Measurements from ENCODE around the gene MYBPH. TPM values are rescaled to one million over a fixed set of nuclear protein-coding genes. Genes with fewer than 3 reads are reported as not detected.

The MYBPH gene
- total RNA-seq, 2 donors from 2014 or later: not detected

DNA sequence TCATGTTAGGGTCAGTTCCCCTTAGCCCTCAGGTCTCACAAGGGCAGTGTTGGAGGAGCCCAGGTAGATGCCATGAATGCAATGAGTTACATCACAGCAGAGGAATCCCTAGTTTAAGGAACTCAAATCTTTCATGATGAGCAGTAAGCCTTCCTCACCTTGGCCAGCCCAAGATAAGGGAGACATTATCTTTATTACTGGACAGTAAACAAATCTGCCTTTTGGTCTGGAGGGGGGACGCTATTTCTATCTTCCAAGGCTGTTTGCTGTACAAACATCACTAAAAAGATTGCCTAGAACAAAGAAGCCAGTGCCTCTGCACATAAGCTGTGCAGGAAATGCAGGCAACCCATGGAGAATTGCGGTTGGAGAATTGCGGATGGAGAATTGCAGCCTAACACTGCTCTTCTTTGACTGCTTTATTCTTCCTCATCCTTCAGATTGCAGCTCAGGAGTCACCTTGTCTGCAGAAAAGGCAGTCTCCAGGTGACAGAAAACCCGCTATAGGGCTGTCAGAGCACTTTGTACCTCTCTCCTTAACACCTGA lies 13.1 kb upstream of the MYBPH start:
- no peak overlapping the region for H3K4me3 Mint-ChIP-seq

DNA sequence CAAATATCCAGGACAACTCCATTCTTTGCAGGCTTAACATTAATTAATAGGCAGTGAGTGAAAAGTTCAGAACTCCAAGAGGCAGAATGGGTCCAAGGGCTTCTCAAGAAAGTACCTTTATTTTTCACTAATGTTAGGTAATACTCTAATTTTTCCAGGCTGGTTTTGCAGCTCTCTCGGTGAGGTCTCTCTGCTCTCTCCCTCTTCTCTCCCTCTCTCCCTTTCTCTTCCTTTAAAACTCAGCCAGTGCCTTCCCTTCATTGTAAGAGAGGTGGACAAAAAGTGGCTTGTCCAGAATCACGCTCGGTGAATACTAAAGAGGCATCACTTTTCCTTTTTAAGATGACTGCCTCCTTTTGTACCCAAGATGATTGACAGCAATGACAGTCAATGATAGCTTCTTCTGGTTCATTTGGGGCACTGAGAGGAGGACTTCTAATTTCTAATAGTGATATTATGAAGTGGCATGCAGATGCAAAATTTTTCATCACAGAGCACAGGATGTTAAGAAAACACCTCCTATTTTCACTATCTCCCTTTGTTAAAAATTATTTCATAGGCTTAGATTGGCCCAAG lies 12.2 kb upstream of the MYBPH start:
- ATAC-seq (replicated peaks): no peak
- no peaks in the 10 kb centered on the region for H3K36me3 Mint-ChIP-seq (ENCODE audit: low read depth)
- H3K9me3 Mint-ChIP-seq: no peaks in the 10 kb centered on the region
- H3K4me1 Mint-ChIP-seq: no peaks in the 10 kb centered on the region
- peaks cover 10% of the 10 kb centered on the region for H3K27me3 Mint-ChIP-seq
- no peak overlapping the region for H3K4me3 Mint-ChIP-seq
- no peak overlapping the region for H3K27ac Mint-ChIP-seq

More for the DNA sequence above, 13.1 kb upstream of the MYBPH start:
- peaks cover 7% of the 10 kb centered on the region for H3K27me3 Mint-ChIP-seq
- no peaks in the 10 kb centered on the region for H3K36me3 Mint-ChIP-seq (ENCODE audit: low read depth)
- no peaks in the 10 kb centered on the region for H3K9me3 Mint-ChIP-seq
- no peak for ATAC-seq (replicated peaks)
- no peak overlapping the region for H3K27ac Mint-ChIP-seq
- no peaks in the 10 kb centered on the region for H3K4me1 Mint-ChIP-seq

DNA sequence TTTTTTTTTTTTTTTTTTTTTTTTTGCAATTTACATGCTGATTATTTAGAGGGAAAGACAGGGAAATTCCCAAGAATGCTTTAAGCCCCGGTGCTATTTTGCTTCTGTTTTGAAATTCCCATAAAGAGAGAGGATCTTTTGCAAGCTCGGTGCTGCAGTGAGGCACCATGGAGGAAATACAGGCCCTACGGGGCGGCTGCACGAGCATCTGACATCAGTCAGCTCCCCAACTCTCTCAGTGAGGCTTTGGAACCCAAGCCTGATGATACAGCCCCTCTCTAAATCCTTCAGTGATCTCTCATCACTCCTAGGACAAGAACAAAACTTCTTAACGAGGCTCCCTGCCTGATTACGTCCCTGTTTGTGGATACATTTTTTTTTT lies 11.7 kb upstream of the MYBPH start:
- Mint-ChIP-seq H3K4me3 (no peak overlapping the region), H3K27me3 (peaks cover 10% of the 10 kb centered on the region), H3K36me3 (ENCODE audit: low read depth) (no peaks in the 10 kb centered on the region), H3K4me1 (no peaks in the 10 kb centered on the region), H3K9me3 (no peaks in the 10 kb centered on the region), H3K27ac (no peak overlapping the region)
- ATAC-seq (replicated peaks): no peak

DNA sequence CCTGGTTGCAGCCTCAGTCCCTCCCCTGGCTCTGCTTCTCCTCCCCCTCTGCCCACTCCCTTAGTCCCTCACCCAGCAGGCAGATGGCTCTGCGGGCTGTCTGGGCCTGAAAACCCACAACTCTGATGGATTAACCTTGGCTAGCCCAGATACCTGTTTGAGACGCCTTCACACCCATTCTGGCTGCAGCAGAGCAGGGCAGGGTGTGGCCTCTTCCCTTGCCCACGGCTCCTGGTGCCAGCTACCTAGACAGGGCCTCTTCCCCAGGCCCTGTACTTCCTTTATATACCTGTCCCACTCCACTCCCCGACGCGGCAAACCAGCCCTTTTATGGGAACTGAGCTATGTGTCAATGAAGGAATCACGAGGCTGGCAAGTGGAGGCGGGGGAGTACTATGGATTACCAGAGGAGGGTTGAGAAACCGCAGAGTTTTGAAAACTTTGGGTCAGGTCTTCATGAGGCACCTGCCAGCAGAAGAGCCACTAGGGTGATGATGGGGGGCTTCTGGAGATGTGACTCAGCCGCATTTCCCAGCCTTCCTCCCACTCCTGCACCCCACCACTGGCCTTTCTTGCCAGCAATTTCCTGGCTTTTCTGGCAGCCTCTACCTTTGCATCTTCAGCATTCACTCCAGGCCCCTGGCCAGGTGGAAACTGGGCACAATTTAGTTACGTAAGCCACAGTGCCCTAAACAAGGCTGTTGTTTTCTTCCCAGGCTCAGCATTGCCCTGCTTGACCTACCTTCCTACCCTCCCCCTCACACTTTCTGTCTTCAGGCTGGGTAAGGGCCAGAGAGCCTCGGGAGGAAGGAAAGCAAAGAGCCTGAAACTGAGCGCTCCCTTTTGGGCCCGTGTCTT lies 11.0 kb upstream of the MYBPH start, which contains the start of gene CHI3L1:
Gene CHI3L1 (minus strand): TSS at position 259 of the 858 bp plus-strand sequence. CDS start 81 bp downstream, at position 178.
- Mint-ChIP-seq H3K9me3 (no peaks in the 10 kb centered on the region), H3K27me3 (peaks cover 10% of the 10 kb centered on the region), H3K4me1 (no peaks in the 10 kb centered on the region), H3K36me3 (ENCODE audit: low read depth) (no peaks in the 10 kb centered on the region), H3K27ac (no peak within 1 kb of the TSS), H3K4me3 (no peak within 1 kb of the TSS)
- ATAC-seq (replicated peaks): no peak

DNA sequence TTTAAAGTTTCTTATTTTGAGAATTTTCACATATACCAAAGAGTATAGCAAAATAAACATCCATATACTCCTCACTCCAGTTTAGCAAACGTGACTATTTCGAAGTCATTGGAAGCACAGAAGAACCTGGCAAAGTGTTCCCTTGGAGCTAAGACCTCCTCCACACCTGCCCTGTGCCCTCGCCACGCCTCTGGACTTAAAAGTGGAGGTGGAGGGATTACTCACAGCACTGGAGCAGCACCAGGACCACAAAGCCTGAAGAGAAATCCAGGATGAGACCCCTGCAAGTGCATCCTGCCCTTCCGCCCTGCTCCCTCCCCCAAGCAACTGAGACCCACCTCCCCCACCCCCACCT lies 10.4 kb upstream of the MYBPH start:
- peaks cover 6% of the 10 kb centered on the region for H3K27me3 Mint-ChIP-seq
- no peaks in the 10 kb centered on the region for H3K9me3 Mint-ChIP-seq
- no peak overlapping the region for H3K4me3 Mint-ChIP-seq
- no peak overlapping the region for H3K27ac Mint-ChIP-seq
- no peak for ATAC-seq (replicated peaks)
- H3K36me3 Mint-ChIP-seq (ENCODE audit: low read depth): no peaks in the 10 kb centered on the region
- no peaks in the 10 kb centered on the region for H3K4me1 Mint-ChIP-seq

DNA sequence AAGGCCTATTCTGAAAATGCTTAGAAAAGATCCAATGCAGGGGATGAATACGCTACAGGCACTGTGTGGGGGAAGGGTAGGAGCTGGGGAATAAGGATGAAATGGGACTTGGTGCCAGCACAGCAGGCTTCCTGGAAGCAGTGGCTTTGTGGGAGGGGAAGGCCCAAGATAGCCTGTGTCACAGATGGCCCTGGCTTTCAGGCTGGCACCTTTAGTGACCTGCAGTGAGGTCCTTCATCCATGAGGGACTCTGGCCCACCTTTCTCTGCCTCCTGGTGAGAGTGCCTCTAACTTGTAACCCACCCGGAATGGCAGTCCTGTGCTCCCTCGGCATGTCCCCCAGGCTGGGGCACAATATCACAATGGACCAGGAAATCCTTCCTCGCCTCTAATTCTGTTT lies 10.0 kb upstream of the MYBPH start:
- H3K4me1 Mint-ChIP-seq: no peaks in the 10 kb centered on the region
- no peak overlapping the region for H3K27ac Mint-ChIP-seq
- H3K4me3 Mint-ChIP-seq: no peak overlapping the region
- no peaks in the 10 kb centered on the region for H3K36me3 Mint-ChIP-seq (ENCODE audit: low read depth)
- H3K27me3 Mint-ChIP-seq: peaks cover 9% of the 10 kb centered on the region
- ATAC-seq (replicated peaks): no peak
- H3K9me3 Mint-ChIP-seq: no peaks in the 10 kb centered on the region

DNA sequence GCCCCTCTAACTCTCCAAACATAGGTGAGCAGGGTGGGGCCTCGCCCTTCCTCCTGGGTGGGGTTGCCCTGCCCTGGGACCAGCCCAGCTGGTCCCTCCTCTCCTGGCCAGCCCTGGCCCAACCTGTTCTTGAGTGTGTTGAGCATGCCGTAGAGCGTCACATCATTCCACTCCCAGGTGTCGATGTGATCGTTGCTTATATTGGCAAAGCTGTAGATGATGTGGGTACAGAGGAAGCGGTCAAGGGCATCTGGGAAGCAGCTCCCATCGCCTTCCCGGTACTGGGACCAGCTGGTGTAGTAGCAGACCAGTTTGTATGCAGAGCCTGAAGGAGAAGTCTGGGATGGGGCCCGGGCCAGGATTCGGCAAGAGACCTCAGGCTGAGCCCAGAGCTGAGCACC lies 9.4 kb upstream of the MYBPH start:
- ATAC-seq (replicated peaks): no peak
- H3K4me1 Mint-ChIP-seq: no peaks in the 10 kb centered on the region
- H3K27me3 Mint-ChIP-seq: peaks cover 9% of the 10 kb centered on the region
- no peak overlapping the region for H3K4me3 Mint-ChIP-seq
- no peaks in the 10 kb centered on the region for H3K36me3 Mint-ChIP-seq (ENCODE audit: low read depth)
- no peak overlapping the region for H3K27ac Mint-ChIP-seq
- no peaks in the 10 kb centered on the region for H3K9me3 Mint-ChIP-seq

DNA sequence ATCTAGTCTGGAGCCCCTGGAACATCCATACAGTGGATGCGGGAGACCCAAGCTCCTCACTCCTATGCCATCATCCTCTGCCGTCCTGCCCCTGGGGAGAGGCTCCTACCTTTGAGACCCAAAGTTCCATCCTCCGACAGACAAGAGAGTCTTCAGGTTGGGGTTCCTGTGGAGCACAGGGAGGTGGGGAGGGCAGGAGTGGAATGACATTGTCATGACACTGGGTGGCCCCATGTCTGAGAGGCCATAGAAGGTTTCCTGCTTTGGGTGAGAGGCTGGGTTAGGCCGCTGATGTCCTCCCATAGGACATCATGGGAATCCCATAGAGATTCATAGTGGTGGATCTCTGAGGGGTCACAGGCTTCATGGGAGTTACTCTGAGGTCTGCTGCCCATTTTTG lies 8.8 kb upstream of the MYBPH start:
- Mint-ChIP-seq H3K4me1 (no peaks in the 10 kb centered on the region), H3K36me3 (ENCODE audit: low read depth) (no peaks in the 10 kb centered on the region), H3K27me3 (peaks cover 7% of the 10 kb centered on the region), H3K4me3 (no peak overlapping the region), H3K9me3 (no peaks in the 10 kb centered on the region), H3K27ac (no peak overlapping the region)
- ATAC-seq (replicated peaks): no peak

DNA sequence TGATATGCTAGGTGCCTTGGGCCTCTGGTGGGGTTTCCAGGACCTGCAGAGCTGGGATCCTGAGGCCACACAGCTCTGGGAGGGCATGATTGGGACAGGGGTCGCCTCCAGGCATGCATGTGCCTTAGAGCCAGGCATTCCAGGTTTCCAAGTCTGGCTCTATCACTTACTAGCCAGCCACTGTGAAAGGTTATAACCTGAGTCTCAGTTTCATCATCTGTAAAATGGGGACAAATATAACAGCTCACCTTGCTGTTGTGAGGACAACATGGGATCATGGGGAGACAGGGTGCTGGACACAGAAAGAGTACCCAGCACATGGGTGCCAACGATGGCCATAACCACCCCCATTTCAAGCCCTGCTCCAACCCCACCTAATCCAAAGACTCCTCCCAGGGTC lies 8.2 kb upstream of the MYBPH start:
- ATAC-seq (replicated peaks): no peak
- no peak overlapping the region for H3K27ac Mint-ChIP-seq
- H3K4me1 Mint-ChIP-seq: no peaks in the 10 kb centered on the region
- H3K4me3 Mint-ChIP-seq: no peak overlapping the region
- peaks cover 8% of the 10 kb centered on the region for H3K27me3 Mint-ChIP-seq
- no peaks in the 10 kb centered on the region for H3K36me3 Mint-ChIP-seq (ENCODE audit: low read depth)
- H3K9me3 Mint-ChIP-seq: no peaks in the 10 kb centered on the region

DNA sequence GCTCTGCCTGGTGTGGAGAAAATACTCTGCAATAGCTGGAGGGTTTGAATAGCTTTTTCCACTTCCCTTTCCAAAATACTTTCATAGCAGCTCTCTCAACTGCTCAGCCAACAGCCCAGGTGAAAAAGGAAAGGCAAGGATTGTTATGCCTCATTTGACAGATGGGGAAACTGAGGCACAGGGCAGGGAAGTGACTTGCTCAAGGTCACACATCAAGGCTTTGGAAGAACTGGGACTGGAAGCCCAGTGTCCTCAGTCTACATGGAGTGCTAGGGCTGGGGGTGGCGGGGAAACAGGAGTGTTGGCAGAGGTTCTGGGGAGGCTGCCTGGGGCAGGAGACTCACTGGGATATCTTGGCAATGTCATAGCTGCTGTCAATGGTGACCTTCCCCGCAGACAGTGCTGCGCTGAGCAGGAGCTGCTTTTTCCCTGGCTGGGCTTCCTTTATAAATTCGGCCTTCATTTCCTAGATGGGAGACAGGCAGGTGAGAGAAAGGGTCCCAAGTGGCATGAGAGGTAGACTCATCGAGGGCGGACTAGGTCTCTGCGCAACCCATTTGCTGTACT lies 6.8 kb upstream of the MYBPH start:
- H3K9me3 Mint-ChIP-seq: no peaks in the 10 kb centered on the region
- H3K27ac Mint-ChIP-seq: no peak overlapping the region
- no peak for ATAC-seq (replicated peaks)
- peaks cover 10% of the 10 kb centered on the region for H3K27me3 Mint-ChIP-seq
- no peak overlapping the region for H3K4me3 Mint-ChIP-seq
- no peaks in the 10 kb centered on the region for H3K4me1 Mint-ChIP-seq
- H3K36me3 Mint-ChIP-seq (ENCODE audit: low read depth): no peaks in the 10 kb centered on the region

DNA sequence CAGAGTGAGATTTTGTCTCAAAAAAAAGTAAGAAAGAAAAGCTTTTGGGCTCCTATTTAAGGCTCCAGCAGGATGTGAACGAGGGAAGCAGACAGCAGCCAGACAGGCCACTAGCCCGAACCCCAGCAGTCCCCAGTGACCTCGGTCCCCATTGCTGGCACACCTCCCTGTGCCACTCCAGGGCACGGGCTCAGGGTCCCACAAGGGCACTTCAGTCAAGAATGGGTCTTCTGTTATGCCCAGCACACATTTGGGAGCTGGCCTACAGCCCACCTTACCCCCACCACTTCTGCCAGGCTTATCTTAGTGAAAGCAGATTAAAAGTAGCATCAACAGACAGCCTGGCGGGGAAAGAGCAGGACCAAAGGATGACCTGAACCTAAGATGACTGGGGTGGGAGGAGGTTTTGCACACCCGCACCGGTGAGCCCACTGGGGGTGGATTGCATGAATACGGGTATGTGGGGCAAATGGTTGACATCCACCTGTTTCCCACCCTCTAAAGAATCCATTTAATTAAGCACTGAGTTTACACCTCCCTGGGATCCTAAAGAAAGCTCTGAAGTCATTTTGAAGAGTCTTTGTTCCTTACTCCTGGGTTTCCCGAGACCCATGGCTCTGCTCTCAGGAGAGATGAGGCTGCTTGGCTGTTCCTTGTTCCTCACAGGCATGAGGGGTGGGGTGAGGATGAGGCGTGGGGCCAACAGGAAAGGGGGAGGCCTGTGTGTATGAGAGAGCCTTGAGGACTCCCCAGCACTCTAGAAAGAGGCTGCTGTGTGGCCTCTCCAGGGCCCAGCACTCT lies 6.2 kb upstream of the MYBPH start:
- Mint-ChIP-seq H3K36me3 (ENCODE audit: low read depth) (no peaks in the 10 kb centered on the region), H3K9me3 (no peaks in the 10 kb centered on the region), H3K4me1 (no peaks in the 10 kb centered on the region), H3K27me3 (peaks cover 10% of the 10 kb centered on the region), H3K27ac (no peak overlapping the region), H3K4me3 (no peak overlapping the region)
- no peak for ATAC-seq (replicated peaks)

DNA sequence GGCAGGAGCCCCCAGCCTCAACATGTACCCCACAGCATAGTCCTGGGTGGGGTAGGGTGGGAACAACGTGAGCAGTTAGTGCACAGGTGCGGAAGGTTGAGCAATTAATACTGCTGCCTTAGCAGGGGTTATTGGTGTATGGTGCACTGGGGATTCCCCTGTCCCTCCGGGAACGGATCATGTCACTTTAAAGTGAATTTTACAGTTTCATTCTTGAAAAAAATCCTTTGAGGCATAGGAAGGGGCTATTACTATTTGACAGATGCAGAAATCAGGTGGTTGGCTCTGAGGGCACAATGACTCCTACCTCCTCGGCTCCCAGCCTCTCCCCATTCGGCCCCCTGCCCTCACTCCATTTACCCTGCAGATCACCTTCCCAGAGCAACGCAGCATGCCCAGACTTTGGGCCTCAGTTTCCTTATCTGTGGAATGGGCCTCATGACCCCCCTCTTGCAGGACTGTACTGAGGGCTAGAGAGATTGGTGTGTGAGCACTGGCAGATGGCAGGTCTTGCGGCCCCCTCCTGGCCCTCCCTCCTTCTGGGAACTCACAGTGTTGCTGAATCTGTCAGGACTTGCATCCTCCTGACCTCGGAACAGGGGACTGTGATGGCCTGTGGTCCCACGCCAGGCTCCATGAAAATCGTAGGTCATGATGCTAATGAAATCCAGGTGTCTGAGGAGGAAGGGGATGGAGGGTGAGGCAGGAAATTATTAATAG lies 5.1 kb upstream of the MYBPH start:
- peaks cover 10% of the 10 kb centered on the region for H3K27me3 Mint-ChIP-seq
- H3K36me3 Mint-ChIP-seq (ENCODE audit: low read depth): no peaks in the 10 kb centered on the region
- no peak overlapping the region for H3K4me3 Mint-ChIP-seq
- no peak overlapping the region for H3K27ac Mint-ChIP-seq
- H3K9me3 Mint-ChIP-seq: no peaks in the 10 kb centered on the region
- no peak for ATAC-seq (replicated peaks)
- H3K4me1 Mint-ChIP-seq: no peaks in the 10 kb centered on the region

DNA sequence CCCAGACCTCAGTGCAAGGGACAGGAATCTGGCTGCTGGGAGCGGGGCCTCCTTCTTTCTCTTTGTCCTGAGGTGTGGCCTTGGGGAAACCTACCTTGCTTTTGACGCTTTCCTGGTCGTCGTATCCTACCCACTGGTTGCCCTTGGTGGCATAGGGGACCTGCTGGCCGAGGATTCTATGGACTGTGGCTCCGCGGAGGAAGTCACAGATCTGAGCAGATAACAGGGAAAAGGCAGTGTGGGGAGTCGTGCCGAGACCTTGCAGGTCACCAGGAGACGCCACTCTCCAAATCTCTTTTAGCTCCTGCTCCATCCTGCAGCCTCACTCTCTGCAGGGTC lies 4.0 kb upstream of the MYBPH start:
- H3K27ac Mint-ChIP-seq: no peak overlapping the region
- H3K27me3 Mint-ChIP-seq: peaks cover 10% of the 10 kb centered on the region
- H3K4me3 Mint-ChIP-seq: no peak overlapping the region
- no peak for ATAC-seq (replicated peaks)
- no peaks in the 10 kb centered on the region for H3K36me3 Mint-ChIP-seq (ENCODE audit: low read depth)
- H3K9me3 Mint-ChIP-seq: no peaks in the 10 kb centered on the region
- no peaks in the 10 kb centered on the region for H3K4me1 Mint-ChIP-seq
